Measurements from ENCODE around the gene SLC25A1.
A peak's percentile ranks its signal among the peaks of the same experiment; 100 is the strongest.

Gene SLC25A1

GRCh38 chr22:19178657-19179496 lies at the start of gene SLC25A1:
TSS of gene SLC25A1 (minus strand) at chr22:19178736. CDS start at chr22:19178673, 63 bp downstream.
- H3K4me3 ChIP-seq (IDR thresholded peaks at IDR 0.05; ENCODE audit: insufficient read depth, low read depth, low read length), result no peak within 1 kb of the TSS
- H3K27me3 ChIP-seq (ENCODE audit: insufficient read depth, low read depth), result no peaks in the 10 kb centered on the region
- H3K79me2 ChIP-seq (ENCODE audit: insufficient read depth, low read depth), result no peaks in the 10 kb centered on the region; the same call in 1 of the 2 replicates
- peak within 1 kb of the TSS; percentile 88 for H3K4me2 ChIP-seq
- peak within 1 kb of the TSS; percentile 45 for H3K27ac ChIP-seq
- no peak for TF ChIP-seq CTCF (conservative IDR thresholded peaks at IDR 0.05; ENCODE audit: low read depth, low read length)
- no peaks in the 10 kb centered on the region for H3K36me3 ChIP-seq (ENCODE audit: insufficient read depth)
- peaks cover 16% of the 10 kb centered on the region for H3K4me1 ChIP-seq (ENCODE audit: low read depth, poor library complexity, severe bottlenecking)
- H3K9ac ChIP-seq, result peak within 1 kb of the TSS; percentile 62; the same call in 1 of the 2 replicates
- peak within 1 kb of the TSS; percentile 85 for H2AFZ ChIP-seq (ENCODE audit: low read depth)
- no peaks in the 10 kb centered on the region for H4K20me1 ChIP-seq (ENCODE audit: insufficient read depth)

- Histone ChIP-seq H2AFZ (ENCODE audit: low read depth) (no peak overlapping the region), H3K4me3 (IDR thresholded peaks at IDR 0.05; ENCODE audit: insufficient read depth, low read depth, low read length) (no peak overlapping the region), H3K4me1 (ENCODE audit: low read depth, poor library complexity, severe bottlenecking) (no peaks in the 10 kb centered on the region), H4K20me1 (ENCODE audit: insufficient read depth) (no peaks in the 10 kb centered on the region), H3K9ac (no peak overlapping the region), H3K27ac (no peak overlapping the region), H3K36me3 (ENCODE audit: insufficient read depth) (no peaks in the 10 kb centered on the region), H3K4me2 (no peak overlapping the region), H3K27me3 (ENCODE audit: insufficient read depth, low read depth) (no peaks in the 10 kb centered on the region), H3K79me2 (ENCODE audit: insufficient read depth, low read depth) (no peaks in the 10 kb centered on the region)
- TF ChIP-seq CTCF (conservative IDR thresholded peaks at IDR 0.05; ENCODE audit: low read depth, low read length), result no peak
These were observed 49.6 kb upstream of the SLC25A1 start for GRCh38 chr22:19228179-19228578.

- TF ChIP-seq CTCF (conservative IDR thresholded peaks at IDR 0.05; ENCODE audit: low read depth, low read length), result no peak
- Histone ChIP-seq H3K27me3 (ENCODE audit: insufficient read depth, low read depth) (no peaks in the 10 kb centered on the region), H2AFZ (ENCODE audit: low read depth) (no peak overlapping the region), H3K4me2 (no peak overlapping the region), H3K4me3 (IDR thresholded peaks at IDR 0.05; ENCODE audit: insufficient read depth, low read depth, low read length) (no peak overlapping the region), H3K4me1 (ENCODE audit: low read depth, poor library complexity, severe bottlenecking) (no peaks in the 10 kb centered on the region), H3K36me3 (ENCODE audit: insufficient read depth) (no peaks in the 10 kb centered on the region), H3K9ac (no peak overlapping the region), H3K27ac (no peak overlapping the region), H4K20me1 (ENCODE audit: insufficient read depth) (no peaks in the 10 kb centered on the region), H3K79me2 (ENCODE audit: insufficient read depth, low read depth) (no peaks in the 10 kb centered on the region)
These were observed 47.9 kb upstream of the SLC25A1 start for GRCh38 chr22:19226428-19226827.

- Histone ChIP-seq H2AFZ (ENCODE audit: low read depth) (no peak overlapping the region), H3K27ac (no peak overlapping the region), H3K79me2 (ENCODE audit: insufficient read depth, low read depth) (no peaks in the 10 kb centered on the region), H3K4me3 (IDR thresholded peaks at IDR 0.05; ENCODE audit: insufficient read depth, low read depth, low read length) (no peak overlapping the region), H3K9ac (no peak overlapping the region), H3K36me3 (ENCODE audit: insufficient read depth) (no peaks in the 10 kb centered on the region), H3K27me3 (ENCODE audit: insufficient read depth, low read depth) (no peaks in the 10 kb centered on the region), H3K4me2 (no peak overlapping the region), H3K4me1 (ENCODE audit: low read depth, poor library complexity, severe bottlenecking) (no peaks in the 10 kb centered on the region), H4K20me1 (ENCODE audit: insufficient read depth) (no peaks in the 10 kb centered on the region)
- TF ChIP-seq CTCF (conservative IDR thresholded peaks at IDR 0.05; ENCODE audit: low read depth, low read length), result no peak
These were observed 47.0 kb upstream of the SLC25A1 start for GRCh38 chr22:19225560-19225959.
